H1 (cell line): ENCODE data around the gene CNNM2.

Experiments
- EZH2 ChIP-seq: fragments of 200-600 bp; sonication (generic); IDR thresholded peaks from 2 replicates; pipeline ENCODE4 v1.7.1; 2012; ENCODE audit warnings: low read depth, mild to moderate bottlenecking, moderate library complexity, low read length, inconsistent platforms; ENCODE audit not compliant: severe bottlenecking
- GABPA ChIP-seq: IDR thresholded peaks from 2 replicates; pipeline ENCODE4 v1.6.1; 2011; ENCODE audit warnings: mild to moderate bottlenecking, low read length, moderate library complexity, borderline replicate concordance; ENCODE audit not compliant: insufficient read depth
- RFX5 ChIP-seq: IDR thresholded peaks from 2 replicates; pipeline ENCODE4 v1.6.1; 2011; ENCODE audit warnings: low read depth, low read length, improper control_type of control experiment, borderline replicate concordance
- TEAD4 ChIP-seq: IDR thresholded peaks from 2 replicates; pipeline ENCODE4 v1.6.1; 2012; ENCODE audit warnings: low read depth, low read length, inconsistent platforms, mixed read lengths
- TF ChIP-seq, protein P1 (sequence below), 3 experiments: IDR thresholded peaks; 1 replicate in 2 of 3; 2 replicates in 1 of 3; pipeline versions ENCODE4 v1.5.1 to v1.6.1; 2011; ENCODE audit warnings: low read length in 3 of 3, mild to moderate bottlenecking in 3 of 3, inconsistent platforms in 2 of 3, low read depth in 1 of 3, moderate library complexity in 1 of 3; ENCODE audit not compliant: insufficient read depth in 1 of 3; ENCODE audit errors: control extremely low read depth in 1 of 3

DNA sequence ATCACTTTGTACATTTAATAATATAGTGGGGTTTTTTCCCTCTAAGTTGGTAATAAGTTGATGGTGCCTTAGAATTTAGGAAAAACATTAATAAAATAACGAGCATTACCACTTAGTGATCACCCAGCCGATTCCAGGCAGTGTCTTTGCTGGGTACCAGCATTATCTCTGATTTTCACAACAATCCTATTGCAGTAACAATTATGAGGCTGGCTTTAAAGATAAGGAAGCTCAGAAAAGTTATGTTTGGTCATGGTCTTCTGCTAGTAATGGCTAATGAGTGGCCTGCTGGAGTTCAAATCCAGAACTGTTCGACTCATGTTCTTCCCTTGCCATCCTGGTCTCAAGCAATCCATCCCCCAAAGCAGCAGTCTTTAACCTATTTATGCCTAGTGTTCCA is 127.9 kb downstream of the CNNM2 start:
- no peak for TF ChIP-seq EZH2
- no peak for TF ChIP-seq TEAD4
- TF ChIP-seq, protein P1, sequence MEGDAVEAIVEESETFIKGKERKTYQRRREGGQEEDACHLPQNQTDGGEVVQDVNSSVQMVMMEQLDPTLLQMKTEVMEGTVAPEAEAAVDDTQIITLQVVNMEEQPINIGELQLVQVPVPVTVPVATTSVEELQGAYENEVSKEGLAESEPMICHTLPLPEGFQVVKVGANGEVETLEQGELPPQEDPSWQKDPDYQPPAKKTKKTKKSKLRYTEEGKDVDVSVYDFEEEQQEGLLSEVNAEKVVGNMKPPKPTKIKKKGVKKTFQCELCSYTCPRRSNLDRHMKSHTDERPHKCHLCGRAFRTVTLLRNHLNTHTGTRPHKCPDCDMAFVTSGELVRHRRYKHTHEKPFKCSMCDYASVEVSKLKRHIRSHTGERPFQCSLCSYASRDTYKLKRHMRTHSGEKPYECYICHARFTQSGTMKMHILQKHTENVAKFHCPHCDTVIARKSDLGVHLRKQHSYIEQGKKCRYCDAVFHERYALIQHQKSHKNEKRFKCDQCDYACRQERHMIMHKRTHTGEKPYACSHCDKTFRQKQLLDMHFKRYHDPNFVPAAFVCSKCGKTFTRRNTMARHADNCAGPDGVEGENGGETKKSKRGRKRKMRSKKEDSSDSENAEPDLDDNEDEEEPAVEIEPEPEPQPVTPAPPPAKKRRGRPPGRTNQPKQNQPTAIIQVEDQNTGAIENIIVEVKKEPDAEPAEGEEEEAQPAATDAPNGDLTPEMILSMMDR (IDR thresholded peaks at IDR 0.05; ENCODE audit: control extremely low read depth in 1 of 3, insufficient read depth in 1 of 3, low read depth in 1 of 3, low read length in 3 of 3): no peak
- no peak for TF ChIP-seq RFX5
- TF ChIP-seq GABPA: no peak
